ENCODE measurements around the gene CILP2. TPM values are rescaled to one million over a fixed set of nuclear protein-coding genes. Genes with fewer than 3 reads are reported as not detected.
A peak's percentile ranks its signal among the peaks of the same experiment; 100 is the strongest.

Gene CILP2
- total RNA-seq, 2 experiments from 2014 or later = 0.14 to 0.22 TPM

- Mint-ChIP-seq H3K27ac (no peak overlapping the region), H3K36me3 (ENCODE audit: low read depth) (no peaks in the 10 kb centered on the region), H3K4me1 (ENCODE audit: low read depth) (peaks cover 2% of the 10 kb centered on the region), H3K4me3 (no peak overlapping the region), H3K27me3 (ENCODE audit: low read depth) (no peaks in the 10 kb centered on the region), H3K9me3 (no peaks in the 10 kb centered on the region)
- CTCF ChIA-PET = interaction anchor here (0.7 to 4.4 kb wide), 8 partner anchors 9 to 470 kb away, joined by 3 to 19 read pairs (median 5); partner anchors contain the start of genes CILP2 and NDUFA13
- intact Hi-C loops (cut with micrococcal nuclease) = no loop called here
- DNase-seq = no peak
These were observed 13.8 kb downstream of the CILP2 start for GRCh38 chr19:19551853-19552192.

- H3K27me3 Mint-ChIP-seq (ENCODE audit: low read depth) = no peaks in the 10 kb centered on the region
- no peak overlapping the region for H3K27ac Mint-ChIP-seq
- CTCF ChIA-PET = interaction anchor here (0.6 to 4.4 kb wide), 9 partner anchors 15 to 91 kb away, joined by 3 to 19 read pairs (median 6); partner anchors contain the start of genes CILP2, GMIP and NDUFA13
- H3K4me3 Mint-ChIP-seq = no peak overlapping the region
- H3K36me3 Mint-ChIP-seq (ENCODE audit: low read depth) = no peaks in the 10 kb centered on the region
- DNase-seq = peak; percentile 33
- H3K9me3 Mint-ChIP-seq = no peaks in the 10 kb centered on the region
- intact Hi-C loops (cut with micrococcal nuclease) = no loop called here
- peaks cover 2% of the 10 kb centered on the region for H3K4me1 Mint-ChIP-seq (ENCODE audit: low read depth)
These were observed 14.7 kb downstream of the CILP2 start for GRCh38 chr19:19552798-19553197.

GRCh38 chr19:19553670-19554069 is 15.6 kb downstream of the CILP2 start:
- Mint-ChIP-seq H3K27me3 (ENCODE audit: low read depth) (no peaks in the 10 kb centered on the region), H3K4me1 (ENCODE audit: low read depth) (peaks cover 5% of the 10 kb centered on the region), H3K27ac (no peak overlapping the region), H3K9me3 (no peaks in the 10 kb centered on the region), H3K36me3 (ENCODE audit: low read depth) (no peaks in the 10 kb centered on the region), H3K4me3 (no peak overlapping the region)
- DNase-seq = no peak
- intact Hi-C loops (cut with micrococcal nuclease) = loop anchor here (2.0 kb wide), 1 partner anchor 21 kb away; no protein-coding TSS in a partner anchor
- CTCF ChIA-PET = interaction anchor here (0.9 to 4.4 kb wide), 19 partner anchors 8 to 410 kb away, joined by 3 to 35 read pairs (median 4); partner anchors contain the start of genes CILP2 and GMIP

- Mint-ChIP-seq H3K4me1 (ENCODE audit: low read depth) (peaks cover 10% of the 10 kb centered on the region), H3K4me3 (no peak overlapping the region), H3K27me3 (ENCODE audit: low read depth) (no peaks in the 10 kb centered on the region), H3K27ac (no peak overlapping the region), H3K36me3 (ENCODE audit: low read depth) (peaks cover 4% of the 10 kb centered on the region), H3K9me3 (no peaks in the 10 kb centered on the region)
- intact Hi-C loops (cut with micrococcal nuclease) = loop anchor here (2.0 kb wide), 1 partner anchor 22 kb away; no protein-coding TSS in a partner anchor
- CTCF ChIA-PET = interaction anchor here (0.6 to 4.4 kb wide), 26 partner anchors 8 to 410 kb away, joined by 3 to 35 read pairs (median 3); partner anchors contain the start of gene CILP2
- peak; percentile 75 for DNase-seq
These were observed 16.3 kb downstream of the CILP2 start for GRCh38 chr19:19554074-19555023.

GRCh38 chr19:19558055-19558454 is 20.0 kb downstream of the CILP2 start:
- H3K4me1 Mint-ChIP-seq (ENCODE audit: low read depth) = peaks cover 23% of the 10 kb centered on the region
- no peaks in the 10 kb centered on the region for H3K9me3 Mint-ChIP-seq
- CTCF ChIA-PET = interaction anchor here (2.1 kb wide), 1 partner anchor 86 kb away, joined by 7 read pairs; the partner anchor contains the start of gene GMIP
- H3K27me3 Mint-ChIP-seq (ENCODE audit: low read depth) = no peaks in the 10 kb centered on the region
- no peak overlapping the region for H3K27ac Mint-ChIP-seq
- intact Hi-C loops (cut with micrococcal nuclease) = no loop called here
- peaks cover 9% of the 10 kb centered on the region for H3K36me3 Mint-ChIP-seq (ENCODE audit: low read depth)
- H3K4me3 Mint-ChIP-seq = no peak overlapping the region
- no peak for DNase-seq

- peaks cover 9% of the 10 kb centered on the region for H3K36me3 Mint-ChIP-seq (ENCODE audit: low read depth)
- no peak for DNase-seq
- H3K9me3 Mint-ChIP-seq = no peaks in the 10 kb centered on the region
- intact Hi-C loops (cut with micrococcal nuclease) = no loop called here
- CTCF ChIA-PET = interaction anchor here (2.1 kb wide), 1 partner anchor 85 kb away, joined by 7 read pairs; the partner anchor contains the start of gene GMIP
- no peak overlapping the region for H3K27ac Mint-ChIP-seq
- H3K4me3 Mint-ChIP-seq = no peak overlapping the region
- no peaks in the 10 kb centered on the region for H3K27me3 Mint-ChIP-seq (ENCODE audit: low read depth)
- peaks cover 24% of the 10 kb centered on the region for H3K4me1 Mint-ChIP-seq (ENCODE audit: low read depth)
These were observed 20.6 kb downstream of the CILP2 start for GRCh38 chr19:19558636-19559035.

GRCh38 chr19:19559931-19560330 is 21.9 kb downstream of the CILP2 start:
- no peaks in the 10 kb centered on the region for H3K27me3 Mint-ChIP-seq (ENCODE audit: low read depth)
- DNase-seq = no peak
- H3K9me3 Mint-ChIP-seq = no peaks in the 10 kb centered on the region
- H3K4me3 Mint-ChIP-seq = no peak overlapping the region
- CTCF ChIA-PET = interaction anchor here (0.9 to 2.2 kb wide), 2 partner anchors 9 to 27 kb away, joined by 4 to 5 read pairs; no protein-coding TSS in a partner anchor
- H3K36me3 Mint-ChIP-seq (ENCODE audit: low read depth) = peaks cover 15% of the 10 kb centered on the region
- H3K27ac Mint-ChIP-seq = no peak overlapping the region
- intact Hi-C loops (cut with micrococcal nuclease) = no loop called here
- peaks cover 22% of the 10 kb centered on the region for H3K4me1 Mint-ChIP-seq (ENCODE audit: low read depth)

- Mint-ChIP-seq H3K27ac (peak overlapping the region; percentile 22), H3K27me3 (ENCODE audit: low read depth) (no peaks in the 10 kb centered on the region), H3K4me3 (no peak overlapping the region), H3K9me3 (no peaks in the 10 kb centered on the region), H3K36me3 (ENCODE audit: low read depth) (peaks cover 19% of the 10 kb centered on the region), H3K4me1 (ENCODE audit: low read depth) (peaks cover 22% of the 10 kb centered on the region)
- CTCF ChIA-PET = interaction anchor here (0.5 kb wide), 1 partner anchor 81 kb away, joined by 3 read pairs; no protein-coding TSS in a partner anchor
- no peak for DNase-seq
- intact Hi-C loops (cut with micrococcal nuclease) = loop anchor here (2.0 kb wide), 2 partner anchors 57 to 65 kb away; partner anchors contain the start of gene PBX4
These were observed 24.0 kb downstream of the CILP2 start for GRCh38 chr19:19561946-19562664.

GRCh38 chr19:19562665-19563347 is 24.7 kb downstream of the CILP2 start:
- Mint-ChIP-seq H3K4me1 (ENCODE audit: low read depth) (peaks cover 22% of the 10 kb centered on the region), H3K27me3 (ENCODE audit: low read depth) (no peaks in the 10 kb centered on the region), H3K36me3 (ENCODE audit: low read depth) (peaks cover 19% of the 10 kb centered on the region), H3K9me3 (no peaks in the 10 kb centered on the region), H3K4me3 (no peak overlapping the region), H3K27ac (peak overlapping the region; percentile 50)
- intact Hi-C loops (cut with micrococcal nuclease) = loop anchor here (1.0 to 2.0 kb wide), 3 partner anchors 56 to 80 kb away; partner anchors contain the start of genes GMIP and PBX4
- DNase-seq = peak; percentile 65
- CTCF ChIA-PET = no interaction called here

GRCh38 chr19:19563348-19563848 is 25.3 kb downstream of the CILP2 start:
- peak overlapping the region; percentile 50 for H3K27ac Mint-ChIP-seq
- no peak overlapping the region for H3K4me3 Mint-ChIP-seq
- no peak for DNase-seq
- H3K36me3 Mint-ChIP-seq (ENCODE audit: low read depth) = peaks cover 19% of the 10 kb centered on the region
- peaks cover 21% of the 10 kb centered on the region for H3K4me1 Mint-ChIP-seq (ENCODE audit: low read depth)
- CTCF ChIA-PET = interaction anchor here (0.7 kb wide), 1 partner anchor 210 kb away, joined by 5 read pairs; no protein-coding TSS in a partner anchor
- intact Hi-C loops (cut with micrococcal nuclease) = loop anchor here (1.0 to 2.0 kb wide), 3 partner anchors 55 to 80 kb away; partner anchors contain the start of genes GMIP and PBX4
- H3K27me3 Mint-ChIP-seq (ENCODE audit: low read depth) = no peaks in the 10 kb centered on the region
- no peaks in the 10 kb centered on the region for H3K9me3 Mint-ChIP-seq

GRCh38 chr19:19566306-19566705 is 28.2 kb downstream of the CILP2 start:
- DNase-seq = no peak
- Mint-ChIP-seq H3K4me3 (no peak overlapping the region), H3K4me1 (ENCODE audit: low read depth) (peaks cover 3% of the 10 kb centered on the region), H3K27ac (no peak overlapping the region), H3K27me3 (ENCODE audit: low read depth) (no peaks in the 10 kb centered on the region), H3K36me3 (ENCODE audit: low read depth) (peaks cover 23% of the 10 kb centered on the region), H3K9me3 (no peaks in the 10 kb centered on the region)
- intact Hi-C loops (cut with micrococcal nuclease) = no loop called here
- CTCF ChIA-PET = interaction anchor here (1.5 kb wide), 1 partner anchor 12 kb away, joined by 5 read pairs; no protein-coding TSS in a partner anchor

Measured in activated naive CD4-positive, alpha-beta T cell treated with anti-CD3 and anti-CD28 coated beads for 36 hours (primary cell).